ENCODE results near the gene KLHL22.

- TF ChIP-seq CTCF (conservative IDR thresholded peaks at IDR 0.05 in 1 of 2, IDR thresholded peaks at IDR 0.05 in 1 of 2; ENCODE audit: extremely low read depth in 1 of 2, insufficient read depth in 1 of 2, low read depth in 1 of 2, low read length in 2 of 2) (no peak), EZH2 (IDR thresholded peaks at IDR 0.05; ENCODE audit: borderline replicate concordance, low read length) (no peak)
Measured at GRCh38 chr22:20537983-20538382, 42.4 kb upstream of the KLHL22 start.

Measured in mammary epithelial cell (primary cell).